IMR-90 (cell line): ENCODE data around the gene AGAP1.

Source experiments
- CEBPB ChIP-seq: IDR thresholded peaks from 2 replicates; pipeline ENCODE4 v1.6.1; 2012; ENCODE audit warnings: low read depth, low read length, improper control_type of control experiment
- CTCF ChIP-seq: conservative IDR thresholded peaks from 2 replicates; pipeline ENCODE4 v1.5.1; 2012; ENCODE audit warnings: mild to moderate bottlenecking, low read depth, low read length, improper control_type of control experiment
- MAZ ChIP-seq: IDR thresholded peaks from 2 replicates; pipeline ENCODE4 v1.6.1; 2012; ENCODE audit warnings: low read depth, mild to moderate bottlenecking, low read length, improper control_type of control experiment, moderate library complexity, borderline replicate concordance
- POLR2A ChIP-seq: IDR thresholded peaks from 2 replicates; pipeline ENCODE4 v1.6.1; 2012; ENCODE audit warnings: mild to moderate bottlenecking, low read depth, low read length
- RCOR1 ChIP-seq: IDR thresholded peaks from 2 replicates; pipeline ENCODE4 v1.6.1; 2012; ENCODE audit warnings: mild to moderate bottlenecking, low read length, improper control_type of control experiment; ENCODE audit not compliant: insufficient replicate concordance
- RFX5 ChIP-seq: IDR thresholded peaks from 2 replicates; pipeline ENCODE4 v1.8.0; 2012; ENCODE audit warnings: low read depth, mild to moderate bottlenecking, low read length, moderate library complexity

- no peak for TF ChIP-seq POLR2A
- TF ChIP-seq CEBPB, result no peak
- TF ChIP-seq CTCF, result no peak
- no peak for TF ChIP-seq RFX5
- TF ChIP-seq RCOR1, result no peak
- TF ChIP-seq MAZ, result no peak
Measured at GRCh38 chr2:235935773-235936172, 441.9 kb downstream of the AGAP1 start.
